K562 (cell line): Measurements from ENCODE around the gene NDUFB5. TPM values are rescaled to one million over a fixed set of nuclear protein-coding genes. Genes with fewer than 3 reads are reported as not detected.

Experiments used
- ATAC-seq: fragments of 200-7000 bp; cut with Tn5 transposase; 3 replicates; pipeline ENCODE4 v1.9.1; 2020; ENCODE audit warnings: moderate library complexity
- BruUV-seq: library from RNA; stranded (reverse); fragments of 400-500 nt; replicated peaks from 2 replicates; lab custom pipeline; 2021; lab: Mats Ljungman, UMichigan
- CTCF ChIA-PET: fragments of 300-600 bp; formaldehyde crosslinking; extraction: SDS; loops from one replicate; lab custom pipeline; 2021; ENCODE audit warnings: low intra/inter-chr PET ratio; lab: Yijun Ruan, JAX
- POLR2A ChIA-PET: fragments of 300-600, 350-650 bp; sonication (Branson Sonifier 250); formaldehyde crosslinking; extraction: SDS; loops from one replicate; lab custom pipeline; 2021; ENCODE audit warnings: antibody characterized with exemption, inconsistent platforms; lab: Yijun Ruan, JAX
- DNase-seq, 4 experiments: peaks; one replicate each; pipeline versions ENCODE4 v3.0.0 to v3.0.0-alpha.2; 2011 to 2018; ENCODE audit warnings: low spot score in 3 of 4, mixed read lengths in 3 of 4; ENCODE audit errors: extremely low read depth in 1 of 4
- FAIRE-seq: peaks from 2 replicates; lab custom pipeline; 2011; peaks lifted over from hg19 to GRCh38; lab: Jason Lieb, UNC
- H2AFZ ChIP-seq: 2 replicates; pipeline ENCODE4 v1.6.0; 2011; ENCODE audit warnings: low read depth, low read length, control low read depth, inconsistent platforms
- H3K27ac ChIP-seq: fragments of 200-600 bp; 3 replicates; pipeline ENCODE4 v1.8.0; 2011; ENCODE audit warnings: low read depth, mild to moderate bottlenecking, control low read depth, inconsistent platforms, low read length, moderate library complexity, mixed read lengths; ENCODE audit errors: extremely low read depth
- H3K27me3 ChIP-seq, 2 experiments: fragments of 300-600 bp in 1 of 2; 2 replicates in 1 of 2; 3 replicates in 1 of 2; pipeline versions ENCODE4 v1.6.0 to v1.8.0; 2011; ENCODE audit warnings: inconsistent platforms in 2 of 2, low read length in 2 of 2, mild to moderate bottlenecking in 1 of 2, mixed read lengths in 1 of 2, moderate library complexity in 1 of 2; ENCODE audit not compliant: control insufficient read depth in 2 of 2, insufficient read depth in 2 of 2
- H3K36me3 ChIP-seq: fragments of 300-600 bp; 3 replicates; pipeline ENCODE4 v1.8.0; 2011; ENCODE audit warnings: mild to moderate bottlenecking, low read length, inconsistent platforms; ENCODE audit not compliant: control insufficient read depth, insufficient read depth
- H3K4me1 ChIP-seq, 2 experiments: fragments of 200-600 bp in 1 of 2; replicated peaks in 1 of 2; 2 replicates in 1 of 2; 3 replicates in 1 of 2; pipeline versions ENCODE4 v1.5.1 to v1.8.0; 2011; ENCODE audit warnings: inconsistent platforms in 2 of 2, low read length in 2 of 2, mild to moderate bottlenecking in 1 of 2, mixed read lengths in 1 of 2, moderate library complexity in 1 of 2; ENCODE audit not compliant: control insufficient read depth in 2 of 2, insufficient read depth in 2 of 2
- H3K4me2 ChIP-seq: 2 replicates; pipeline ENCODE4 v1.6.1; 2011; ENCODE audit warnings: low read length, control low read depth, inconsistent platforms, mixed read lengths; ENCODE audit not compliant: insufficient read depth
- H3K4me3 ChIP-seq: fragments of 200-600 bp; sonication (generic), shearing (Covaris generic); 2 replicates; pipeline ENCODE4 v1.5.1; 2016; ENCODE audit warnings: control low read depth, inconsistent platforms
- H3K79me2 ChIP-seq: fragments of 200-600 bp; 3 replicates; pipeline ENCODE4 v1.8.0; 2011; ENCODE audit warnings: low read length, inconsistent platforms; ENCODE audit not compliant: control insufficient read depth, insufficient read depth
- H3K9ac ChIP-seq, 2 experiments: 2 replicates each; pipeline versions ENCODE4 v1.6.0 to v1.6.1; 2011; ENCODE audit warnings: low read depth in 2 of 2, low read length in 2 of 2, control low read depth in 1 of 2, inconsistent platforms in 1 of 2, mild to moderate bottlenecking in 1 of 2, mixed read lengths in 1 of 2; ENCODE audit not compliant: insufficient read depth in 1 of 2
- H3K9me1 ChIP-seq: one replicate; pipeline ENCODE4 v1.6.0; 2011; ENCODE audit warnings: inconsistent platforms, mild to moderate bottlenecking, low read length, moderate library complexity; ENCODE audit not compliant: control insufficient read depth, insufficient read depth
- H3K9me3 ChIP-seq: replicated peaks from 2 replicates; pipeline ENCODE4 v1.5.1; 2011; ENCODE audit warnings: low read depth, low read length, inconsistent platforms; ENCODE audit not compliant: control insufficient read depth, insufficient read depth
- H4K20me1 ChIP-seq: replicated peaks from 2 replicates; pipeline ENCODE4 v1.6.1; 2011; ENCODE audit warnings: low read length, inconsistent platforms, mixed read lengths; ENCODE audit not compliant: control insufficient read depth, insufficient read depth
- BCL6 ChIP-seq: fragments of 250-450 bp; sonication (Bioruptor Pico); IDR thresholded peaks from 2 replicates; pipeline ENCODE4 v1.4.0; 2020
- E2F3 ChIP-seq: fragments of 250-450 bp; sonication (Bioruptor Pico); IDR thresholded peaks from 2 replicates; pipeline ENCODE4 v1.4.0; 2020; ENCODE audit warnings: mild to moderate bottlenecking
- SMAD1 ChIP-seq: fragments of 150-350 bp; IDR thresholded peaks from 2 replicates; pipeline ENCODE4 v1.6.1; 2014; ENCODE audit warnings: low read length, low read depth; ENCODE audit not compliant: partially characterized antibody
- TAF1 ChIP-seq: IDR thresholded peaks from 2 replicates; pipeline ENCODE4 v1.6.1; 2011; ENCODE audit warnings: mild to moderate bottlenecking, low read length, moderate library complexity; ENCODE audit not compliant: insufficient read depth, control insufficient read depth, severe bottlenecking; ENCODE audit errors: extremely low read depth
- WGBS: fragments of 100-300 bp; shearing (Covaris generic); methylation state at CpG from one replicate; pipeline ENCODE4 v1.1.6; 2016; ENCODE audit warnings: low coverage, mixed read lengths; ENCODE audit not compliant: insufficient coverage; ENCODE audit errors: missing lambda C conversion rate; 5-methylcytosine and 5-hydroxymethylcytosine counted together
- in situ Hi-C: fragments of 300-500 bp; cut with MboI; formaldehyde crosslinking; loops from 4 replicates; pipeline ENCODE4 v1.15.0; 2018; ENCODE audit warnings: inconsistent platforms, mixed read lengths
- intact Hi-C: fragments of 100-400 bp; cut with micrococcal nuclease; formaldehyde crosslinking; loops from 2 replicates; pipeline ENCODE4 v1.14.2; 2022
- polyA plus RNA-seq, 8 experiments: library from polyadenylated mRNA; depleted of rRNA in 4 of 8; stranded (reverse) in 5 of 8; unstranded in 3 of 8; fragments of >200 nt; fragmentation: Nextera tagmentation in 2 of 8; fragmentation: Illumina TruSeq in 1 of 8; extraction: Ambion mirVana in 2 of 8; extraction: Trizol in 1 of 8; gene quantifications; 2 replicates each; pipeline versions ENCODE4 v1.2.1 to v1.2.3, GENCODE V29; 2011 to 2014; ENCODE audit warnings: inconsistent platforms in 1 of 8, missing spikeins in 1 of 8
- total RNA-seq, 7 experiments: library from RNA; depleted of rRNA in 6 of 7; stranded (reverse); fragments of >200 nt in 6 of 7; fragmentation: Illumina TruSeq in 2 of 7; extraction: Trizol in 2 of 7; gene quantifications; 2 replicates each; pipeline versions ENCODE4 v1.2.1 to v1.2.3, GENCODE V29; 2011 to 2021; ENCODE audit warnings: low replicate concordance in 1 of 7

Gene NDUFB5
- total and polyA plus RNA-seq, 9 of the 15 experiments (the other 6 are each of a cell fraction or from before 2014, with no cell fraction given), result 128 to 466 (median 176) TPM

- TF ChIP-seq BCL6 (CRISPR knock-in tag) (no peak), SMAD1 (no peak)
These were observed 68.3 kb downstream of the NDUFB5 start (continued) for GRCh38 chr3:179672918-179673317.

- CTCF ChIA-PET, result no interaction called here
- ATAC-seq (no peak; the same call in 1 of the 3 replicates), DNase-seq (no peak), FAIRE-seq (no peak)
- 0 out of 2 replicates have a peak, but pooled peaks cover 3% of the 10 kb centered on the region for H4K20me1 ChIP-seq
- H3K36me3 ChIP-seq, result no peaks in the 10 kb centered on the region
- H3K27me3 ChIP-seq, result peaks cover 9 to 16% of the 10 kb centered on the region in 2 experiments; a peak in 3 of 5 replicates
- H3K4me3 ChIP-seq, result no peak overlapping the region
- H3K9ac ChIP-seq, result no peak overlapping the region
- TF ChIP-seq E2F3 (CRISPR knock-in tag), result no peak
- no peak for TF ChIP-seq TAF1
- no peaks in the 10 kb centered on the region for H3K4me1 ChIP-seq
- intact Hi-C loops (no loop called here), in situ Hi-C loops (no loop called here)
- no peaks in the 10 kb centered on the region for H3K9me3 ChIP-seq
- H3K4me2 ChIP-seq, result no peak overlapping the region
- H3K79me2 ChIP-seq, result no peaks in the 10 kb centered on the region
- no TSS peak for BruUV-seq
- POLR2A ChIA-PET, result interaction anchor here (0.7 to 0.9 kb wide), 2 partner anchors 12 to 52 kb away, joined by 3 read pairs; no protein-coding TSS in a partner anchor
- H3K27ac ChIP-seq, result no peak overlapping the region
- no peak overlapping the region for H2AFZ ChIP-seq
- no peaks in the 10 kb centered on the region for H3K9me1 ChIP-seq
- 10% methylated on average over 8 of the region's 8 CpGs for WGBS
These were observed 68.9 kb downstream of the NDUFB5 start for GRCh38 chr3:179673523-179673922.
